ENCODE data around the gene GPC5.
"Not testable (repeated sequence)": the region's sequence is repeated elsewhere in the genome, so short reads cannot be mapped to it uniquely, and the experiment has no call there.

The GPC5 gene

DNA sequence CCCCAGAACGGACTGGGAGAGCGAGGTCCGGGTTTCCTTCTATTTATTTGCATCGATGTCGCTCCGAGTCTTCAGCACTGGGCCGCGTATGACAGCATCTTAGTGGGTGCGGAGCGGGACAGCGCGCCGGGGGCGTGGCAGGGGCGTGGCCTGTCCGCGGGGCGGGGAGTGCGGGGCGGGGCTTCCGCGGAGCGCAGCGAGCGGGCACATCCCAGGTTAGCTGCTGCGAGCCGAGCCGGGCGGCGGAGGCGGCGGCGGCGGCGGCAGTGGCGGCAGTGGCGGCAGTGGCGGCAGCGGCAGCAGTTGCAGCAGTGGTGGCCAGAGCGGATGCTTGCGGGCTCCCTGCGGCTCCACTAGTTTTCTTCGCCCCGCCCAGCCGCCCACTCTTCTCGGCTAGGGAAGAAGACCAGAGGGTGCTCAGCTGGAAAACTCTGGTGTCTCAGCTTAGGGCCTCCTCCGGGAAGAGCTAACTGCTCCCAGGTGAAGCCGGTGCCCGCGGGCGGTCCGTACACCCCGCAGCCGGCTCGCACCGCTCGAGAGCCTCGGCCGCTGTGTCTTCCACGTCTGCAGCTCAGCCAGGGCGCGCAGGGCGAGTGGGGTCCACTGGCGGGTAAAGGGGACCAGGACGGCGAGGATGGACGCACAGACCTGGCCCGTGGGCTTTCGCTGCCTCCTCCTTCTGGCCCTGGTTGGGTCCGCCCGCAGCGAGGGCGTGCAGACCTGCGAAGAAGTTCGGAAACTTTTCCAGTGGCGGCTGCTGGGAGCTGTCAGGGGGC lies at the start of gene GPC5:
Gene GPC5, plus strand, starts transcription at position 209 of the 776 bp plus-strand sequence.
- DNase-seq = no peak

DNA sequence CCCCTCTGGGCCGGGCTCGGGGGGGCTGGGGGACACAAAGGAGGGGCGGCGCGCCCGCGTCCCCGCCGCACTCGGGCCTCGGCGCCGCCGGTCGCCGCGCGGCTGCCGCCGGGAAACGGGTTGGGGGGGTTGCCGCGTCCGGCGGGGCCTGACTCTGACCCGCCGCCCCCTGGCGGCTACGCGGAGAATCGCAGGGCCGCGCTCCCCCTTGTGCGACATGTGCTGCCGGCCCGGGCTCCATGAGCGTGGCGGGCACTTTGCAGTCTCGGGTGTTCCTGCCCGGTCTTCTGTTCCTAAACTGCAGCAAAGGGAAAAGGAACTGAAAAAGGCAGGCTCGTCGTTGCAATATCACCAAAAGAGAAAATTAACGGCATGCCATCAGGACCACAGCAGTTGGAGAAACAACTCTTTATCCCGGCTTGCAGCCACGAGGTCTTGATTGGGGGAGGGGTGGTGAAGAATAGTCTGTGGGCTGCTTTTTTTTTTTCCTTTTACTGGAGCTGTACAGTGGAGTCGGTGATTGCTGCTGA lies 49.5 kb upstream of the GPC5 start:
- DNase-seq = peak; percentile 46

DNA sequence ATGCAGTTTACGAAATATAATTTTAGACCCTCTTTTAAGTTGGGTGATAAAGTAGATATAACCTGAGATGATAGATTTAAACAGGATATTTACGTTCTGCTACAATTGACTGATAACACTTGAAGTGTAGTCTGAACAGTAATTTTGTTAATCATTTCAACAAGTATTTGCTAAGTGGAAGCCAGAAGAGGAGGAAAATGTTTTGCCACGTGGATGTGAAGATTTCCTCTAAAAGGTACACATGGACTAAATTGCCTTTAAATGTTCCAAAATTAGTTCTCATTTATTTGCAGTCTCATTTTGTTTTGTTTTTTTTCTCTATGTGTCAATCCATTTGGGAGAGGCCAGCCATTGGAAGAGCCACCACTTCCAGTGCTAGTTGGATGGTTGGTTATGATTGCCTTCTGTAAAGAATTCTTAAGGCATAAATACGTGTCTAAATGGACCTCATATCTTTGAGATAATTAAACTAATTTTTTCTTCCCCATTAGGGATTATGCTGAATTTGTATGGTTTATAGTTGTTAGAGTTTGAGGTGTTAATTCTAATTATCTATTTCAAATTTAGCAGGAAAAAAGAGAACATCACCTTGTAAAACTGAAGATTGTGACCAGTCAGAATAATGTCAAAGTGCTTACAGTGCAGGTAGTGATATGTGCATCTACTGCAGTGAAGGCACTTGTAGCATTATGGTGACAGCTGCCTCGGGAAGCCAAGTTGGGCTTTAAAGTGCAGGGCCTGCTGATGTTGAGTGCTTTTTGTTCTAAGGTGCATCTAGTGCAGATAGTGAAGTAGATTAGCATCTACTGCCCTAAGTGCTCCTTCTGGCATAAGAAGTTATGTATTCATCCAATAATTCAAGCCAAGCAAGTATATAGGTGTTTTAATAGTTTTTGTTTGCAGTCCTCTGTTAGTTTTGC lies 48.2 kb upstream of the GPC5 start:
- no peak for DNase-seq

DNA sequence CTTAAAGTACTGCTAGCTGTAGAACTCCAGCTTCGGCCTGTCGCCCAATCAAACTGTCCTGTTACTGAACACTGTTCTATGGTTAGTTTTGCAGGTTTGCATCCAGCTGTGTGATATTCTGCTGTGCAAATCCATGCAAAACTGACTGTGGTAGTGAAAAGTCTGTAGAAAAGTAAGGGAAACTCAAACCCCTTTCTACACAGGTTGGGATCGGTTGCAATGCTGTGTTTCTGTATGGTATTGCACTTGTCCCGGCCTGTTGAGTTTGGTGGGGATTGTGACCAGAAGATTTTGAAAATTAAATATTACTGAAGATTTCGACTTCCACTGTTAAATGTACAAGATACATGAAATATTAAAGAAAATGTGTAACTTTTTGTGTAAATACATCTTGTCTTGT lies 47.3 kb upstream of the GPC5 start:
- no peak for DNase-seq

DNA sequence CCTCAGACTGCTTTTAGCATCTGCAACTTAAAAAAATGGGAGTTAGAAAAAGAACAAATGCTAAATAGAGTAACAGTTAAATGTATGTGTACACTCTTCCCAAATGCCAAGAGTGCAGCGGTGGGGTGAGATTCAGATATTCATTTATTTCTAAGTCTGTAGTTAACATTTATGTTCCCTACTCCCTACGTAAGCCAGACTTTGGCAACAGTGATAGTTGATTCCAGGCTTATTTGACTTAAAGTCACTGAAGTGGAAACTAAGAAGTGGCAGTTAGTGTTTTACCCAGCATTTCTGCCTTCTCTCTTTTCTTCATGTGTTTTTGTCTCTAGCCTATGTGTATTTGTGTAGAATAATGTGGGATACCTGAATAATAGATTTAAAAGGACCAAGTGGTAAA lies 46.4 kb upstream of the GPC5 start:
- no peak for DNase-seq

DNA sequence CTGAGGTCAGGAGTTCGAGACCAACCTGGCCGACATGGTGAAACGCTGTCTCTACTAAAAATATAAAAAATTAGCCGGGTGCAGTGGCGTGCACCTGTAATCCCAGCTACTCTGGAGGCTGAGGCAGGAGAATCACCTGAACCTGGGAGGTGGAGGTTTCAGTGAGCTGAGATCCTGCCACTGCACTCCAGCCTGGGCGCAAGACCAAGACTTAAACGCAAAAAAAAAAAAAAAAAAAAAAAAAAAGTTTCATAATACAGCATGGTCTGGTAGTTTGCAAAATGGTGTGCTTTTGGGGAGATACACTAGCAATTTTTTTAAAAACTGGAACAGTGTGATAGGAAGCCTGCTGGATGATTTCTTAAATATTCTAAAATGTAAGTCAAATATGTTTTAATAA lies 45.5 kb upstream of the GPC5 start:
- not testable (repeated sequence) for DNase-seq

DNA sequence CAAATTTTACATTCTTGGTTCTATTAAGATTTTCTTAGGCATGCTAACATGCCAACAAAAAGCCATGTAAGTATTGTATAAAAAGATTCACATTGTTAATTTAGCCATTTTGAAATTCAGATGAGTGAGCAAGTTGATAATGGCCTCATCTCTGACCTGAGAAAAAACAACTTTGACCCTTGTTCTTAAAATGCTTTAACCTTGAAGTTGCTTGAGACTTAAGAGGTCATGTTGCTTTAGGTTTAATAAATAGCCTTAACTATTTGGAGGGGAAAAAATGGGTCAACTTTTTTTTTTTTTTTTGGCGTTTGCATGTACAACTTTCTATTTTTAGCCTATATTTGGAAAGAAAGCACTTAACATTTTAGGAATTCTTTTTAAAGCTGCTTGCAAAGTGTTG lies 44.9 kb upstream of the GPC5 start:
- DNase-seq = no peak

DNA sequence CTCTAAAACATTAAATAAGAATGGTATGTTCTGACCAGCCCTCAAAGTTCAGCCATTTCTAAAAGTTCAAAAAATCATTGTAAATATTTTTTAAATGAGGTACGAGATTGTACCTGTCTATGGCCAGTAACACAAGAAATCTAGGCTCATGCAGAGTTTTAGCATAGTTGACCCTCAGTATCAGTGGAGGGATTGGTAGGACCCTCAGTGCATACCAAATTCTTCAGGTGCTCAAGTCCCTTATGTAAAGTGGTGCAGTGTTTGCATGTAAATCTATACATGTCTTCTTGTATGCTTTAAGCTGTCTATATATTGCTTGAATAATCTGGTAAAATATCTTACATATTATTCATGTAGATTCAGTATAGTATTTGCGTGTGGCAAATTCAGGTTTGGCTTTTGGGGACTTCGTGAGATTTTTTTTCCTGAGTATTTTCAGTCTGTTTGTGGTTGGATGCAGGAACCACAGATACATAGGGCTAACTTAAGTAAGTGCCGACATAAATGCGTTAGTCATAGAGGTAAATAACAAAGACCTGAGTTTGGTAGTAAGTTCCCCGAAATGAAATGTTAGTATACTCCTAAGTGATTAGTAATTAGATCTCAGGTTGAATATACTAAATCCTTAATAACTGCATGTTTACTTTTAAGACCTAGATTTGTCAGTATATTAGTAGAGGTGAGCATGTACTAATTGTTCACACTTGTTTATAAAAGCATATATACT lies 43.2 kb upstream of the GPC5 start:
- DNase-seq = no peak

DNA sequence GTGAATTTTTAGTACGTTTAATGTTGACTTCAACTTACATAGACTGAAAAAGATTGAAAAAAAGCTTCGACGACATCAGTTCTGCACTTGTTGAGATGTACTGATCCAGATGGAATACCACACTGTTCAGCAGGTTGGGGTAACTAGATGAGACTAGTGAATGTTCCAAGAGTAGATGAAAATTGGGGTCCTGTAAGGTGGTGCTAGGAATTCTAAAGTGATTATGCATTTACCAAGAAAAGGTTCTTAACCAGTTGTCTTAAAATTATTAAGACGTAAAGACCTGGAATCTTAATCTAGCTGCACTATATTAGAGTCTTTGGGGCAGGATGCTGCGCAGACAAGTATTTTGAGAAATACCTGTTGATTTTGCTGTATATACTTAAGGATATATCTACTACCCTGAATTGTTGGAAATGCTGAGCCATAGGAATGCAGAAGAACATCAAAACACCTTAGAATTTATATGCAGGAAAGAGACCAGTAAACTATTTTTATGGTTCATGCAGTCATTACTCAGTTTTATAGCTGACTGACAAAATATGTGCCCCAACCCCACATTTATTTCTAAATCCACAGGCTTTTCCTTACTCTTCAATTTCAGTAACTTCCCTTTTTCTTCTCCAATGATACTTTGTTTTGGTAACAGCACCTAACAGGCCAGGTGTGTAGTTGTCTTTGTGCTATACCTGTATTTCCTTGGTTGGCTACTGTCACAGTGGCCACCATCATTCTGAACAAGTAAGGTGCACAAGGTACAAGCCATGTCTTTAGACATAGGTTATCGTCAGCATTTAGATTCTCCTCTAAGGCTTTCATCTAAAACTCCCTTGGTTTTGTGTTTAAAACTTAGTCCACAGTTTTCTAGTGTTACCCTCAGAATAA lies 42.4 kb upstream of the GPC5 start:
- no peak for DNase-seq

DNA sequence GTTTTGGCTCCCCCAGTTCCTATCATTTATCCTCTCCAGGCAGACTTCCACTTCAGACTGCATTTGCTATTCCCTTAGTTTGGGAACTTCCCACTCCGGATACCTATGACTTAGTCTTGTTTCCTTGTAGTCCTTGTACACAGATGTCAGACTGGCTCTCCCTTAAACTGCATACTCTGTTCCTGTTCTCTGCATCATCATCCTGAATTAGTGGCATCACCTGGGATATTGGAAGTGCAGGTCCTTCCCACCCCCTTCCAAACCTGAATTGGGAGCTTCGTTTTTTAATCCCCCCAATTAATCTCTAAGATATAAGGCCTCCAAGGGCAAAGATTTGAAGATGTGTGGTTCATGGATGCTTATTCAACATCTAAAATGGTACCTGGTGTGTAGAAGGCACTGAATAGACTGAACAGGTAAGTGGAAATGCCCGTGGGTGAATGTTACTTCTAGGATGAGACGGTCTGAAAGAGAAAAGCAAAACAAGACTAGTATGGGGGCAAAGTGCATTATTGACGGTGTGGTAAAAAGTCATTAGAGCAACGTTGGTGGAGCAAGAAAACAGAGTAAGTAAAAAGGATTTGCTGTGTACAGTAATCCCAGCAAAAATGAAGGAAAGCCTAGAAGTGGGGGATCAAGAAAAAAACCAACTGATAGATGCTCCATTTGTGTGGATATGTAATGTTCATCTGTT lies 41.4 kb upstream of the GPC5 start:
- DNase-seq = no peak

DNA sequence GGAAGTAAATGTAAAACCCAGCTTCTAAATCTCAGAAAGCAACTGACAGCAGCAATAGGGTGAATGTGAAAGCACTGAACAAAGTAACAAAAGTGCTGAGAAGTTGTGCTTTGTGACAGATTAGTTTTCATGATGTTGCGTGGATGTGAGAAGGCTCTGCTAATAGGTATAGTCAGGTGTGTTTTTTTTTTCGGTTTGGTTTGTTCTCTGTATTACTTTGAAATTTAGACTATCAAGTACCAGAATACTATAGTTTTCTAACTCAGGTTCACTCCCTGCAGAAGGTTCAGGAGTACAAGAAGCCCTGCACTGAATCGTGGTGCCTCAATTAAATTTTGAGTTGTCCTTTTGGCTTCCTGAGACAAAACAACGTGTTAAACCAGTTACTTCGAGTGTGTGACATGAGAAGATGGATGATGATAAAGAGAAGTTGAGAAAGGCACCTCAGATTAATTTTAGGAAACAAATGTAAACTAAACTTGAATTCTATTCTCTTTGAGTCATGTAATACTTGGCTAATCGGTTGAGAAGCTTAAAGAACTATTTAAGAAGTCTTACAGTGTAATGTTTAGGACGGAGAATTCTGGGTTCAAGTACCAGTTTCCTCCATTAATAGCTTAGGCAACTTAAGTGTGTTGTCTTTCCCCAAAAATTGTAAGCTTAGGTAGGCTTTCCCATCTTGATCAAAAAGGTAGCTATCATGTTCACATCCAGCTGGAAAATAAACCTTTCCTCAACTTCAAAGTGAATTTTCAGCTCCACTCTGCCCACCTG lies 40.6 kb upstream of the GPC5 start:
- no peak for DNase-seq

DNA sequence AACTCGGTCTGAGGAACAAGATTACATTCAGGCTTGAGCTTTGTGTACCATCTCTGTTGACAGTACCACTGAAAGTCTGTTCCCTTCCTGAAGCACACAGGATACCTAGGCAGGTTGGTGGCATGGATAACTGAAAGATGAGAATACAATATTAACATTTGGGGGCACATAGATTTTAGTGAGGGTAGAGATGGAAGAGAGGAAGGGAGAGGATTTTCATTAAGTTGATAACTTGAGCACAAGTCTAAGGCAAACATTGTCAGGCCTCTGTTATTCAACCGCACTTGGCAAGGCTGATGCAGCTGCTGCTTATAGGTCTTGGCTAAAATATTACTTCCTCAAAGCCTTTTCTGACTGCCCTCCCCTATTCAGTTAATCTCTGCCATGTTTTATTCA lies 40.0 kb upstream of the GPC5 start:
- DNase-seq = no peak

DNA sequence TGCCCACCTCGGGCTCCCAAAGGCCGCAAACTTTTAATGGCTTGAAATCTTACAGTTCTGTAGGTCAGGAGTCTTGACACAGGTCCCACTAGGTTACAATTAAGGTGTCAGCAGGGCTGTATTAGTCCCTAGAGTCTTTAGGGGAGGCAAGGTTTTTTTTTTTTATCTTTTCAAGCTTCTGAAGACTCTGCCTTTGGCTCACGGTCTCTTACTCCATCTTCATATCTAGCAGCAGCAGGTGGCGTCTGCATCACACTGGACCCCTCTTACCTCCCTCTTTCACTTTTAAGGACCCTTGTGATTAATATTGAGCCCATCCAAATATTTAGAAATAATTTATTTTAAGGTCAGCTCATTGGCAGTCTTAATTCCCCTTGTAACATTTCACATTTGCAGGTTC lies 39.3 kb upstream of the GPC5 start:
- no peak for DNase-seq

DNA sequence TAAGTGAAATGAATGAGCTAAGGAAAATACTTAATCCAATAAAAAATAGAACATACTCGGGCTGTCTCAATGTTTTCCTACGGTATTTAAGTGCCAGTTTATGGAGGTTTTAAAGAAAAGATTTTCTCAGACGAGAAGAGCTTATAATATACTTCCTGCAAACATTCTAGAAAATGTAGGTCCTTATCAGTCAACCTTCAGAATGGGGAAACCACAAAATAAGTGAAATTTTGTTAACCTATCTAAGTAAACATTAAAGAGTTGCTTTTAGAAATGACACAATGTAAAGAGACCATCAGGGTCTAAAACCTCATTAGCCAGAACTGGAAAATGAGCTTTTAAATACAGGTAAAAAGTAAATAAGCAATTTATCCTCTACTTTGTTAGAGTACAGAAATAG lies 38.8 kb upstream of the GPC5 start:
- DNase-seq = no peak

DNA sequence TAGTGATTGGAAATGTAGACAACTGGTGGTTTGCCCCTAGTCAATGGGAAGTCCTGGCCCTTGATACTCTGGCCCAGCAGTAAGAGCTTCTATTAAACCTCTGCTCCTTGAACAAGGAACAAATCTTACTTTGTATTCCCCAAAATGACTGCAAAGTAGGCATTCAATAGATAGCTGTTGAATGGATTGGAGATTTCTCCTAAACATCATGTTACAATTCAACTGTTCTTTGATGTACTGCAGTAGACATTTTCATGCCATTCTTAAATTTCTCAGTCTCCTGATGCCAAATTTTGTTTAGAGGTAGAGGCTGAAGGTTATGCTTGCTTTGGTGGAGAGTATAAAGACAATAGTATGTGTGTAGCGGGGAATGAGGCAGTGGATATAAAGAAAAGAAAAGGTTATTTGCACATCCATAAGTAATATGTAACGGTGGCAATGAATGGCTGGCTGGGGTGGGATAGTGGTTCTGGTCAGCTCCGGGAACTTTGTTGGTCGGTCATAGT lies 38.1 kb upstream of the GPC5 start:
- no peak for DNase-seq

DNA sequence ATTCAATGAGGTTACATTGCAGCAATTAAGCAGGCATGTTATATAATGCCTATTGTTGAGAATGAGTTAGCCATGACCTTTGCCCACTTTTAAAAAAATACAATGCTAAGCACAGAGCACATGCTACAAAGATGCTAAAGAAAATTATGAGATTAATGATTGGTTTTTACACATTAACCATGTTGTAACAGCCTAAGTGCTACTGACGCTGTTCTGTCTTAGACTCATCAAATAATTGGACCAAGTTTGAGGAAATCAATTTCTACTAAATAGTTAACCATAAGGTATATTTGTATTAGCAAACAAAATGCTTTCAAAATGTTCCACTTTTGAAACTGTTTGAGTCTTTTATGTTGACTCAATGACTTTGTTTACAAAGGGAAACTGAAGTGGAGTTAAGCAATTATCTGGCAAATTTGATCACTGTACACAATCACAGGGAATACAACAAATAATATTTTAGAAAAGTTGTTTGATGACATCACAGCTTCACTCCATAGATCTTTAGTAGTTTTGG lies 36.6 kb upstream of the GPC5 start:
- no peak for DNase-seq

DNA sequence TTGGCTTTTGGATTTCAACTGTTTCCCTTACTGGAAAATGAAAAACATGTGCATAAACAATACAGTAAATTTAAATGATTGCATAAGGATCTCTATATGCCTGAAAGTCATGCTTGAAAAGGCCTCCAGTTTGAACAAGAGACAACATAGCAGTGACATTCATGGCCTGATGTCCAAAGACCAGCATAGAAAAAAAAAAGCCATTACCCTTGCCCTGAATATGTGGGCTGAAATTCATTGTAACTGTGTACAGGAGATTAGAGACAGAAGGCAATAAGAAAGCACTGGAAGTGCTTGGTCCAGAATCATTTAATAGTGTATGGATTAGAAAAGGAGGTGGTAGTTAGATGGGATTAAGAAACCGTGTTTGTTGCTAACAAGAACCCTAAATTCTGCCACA lies 35.5 kb upstream of the GPC5 start:
- no peak for DNase-seq

DNA sequence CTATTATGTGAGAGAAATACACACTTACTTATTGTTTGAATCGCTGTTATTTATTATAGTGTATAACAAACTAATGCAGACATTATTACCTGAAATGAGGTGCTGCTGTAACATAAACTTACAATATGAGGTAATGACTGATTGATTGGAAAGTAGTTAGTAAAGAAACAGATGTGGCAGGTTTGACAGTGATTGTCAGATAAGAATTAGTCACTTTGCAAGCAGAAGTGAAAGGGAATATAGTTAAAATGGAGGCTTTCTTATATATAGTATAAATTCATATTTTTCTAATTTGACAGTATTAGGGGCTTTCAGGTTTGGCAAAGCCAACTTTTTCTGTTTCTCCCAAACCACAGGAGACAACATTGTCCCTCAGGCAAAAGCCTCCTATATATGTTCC lies 30.3 kb upstream of the GPC5 start:
- DNase-seq = no peak

DNA sequence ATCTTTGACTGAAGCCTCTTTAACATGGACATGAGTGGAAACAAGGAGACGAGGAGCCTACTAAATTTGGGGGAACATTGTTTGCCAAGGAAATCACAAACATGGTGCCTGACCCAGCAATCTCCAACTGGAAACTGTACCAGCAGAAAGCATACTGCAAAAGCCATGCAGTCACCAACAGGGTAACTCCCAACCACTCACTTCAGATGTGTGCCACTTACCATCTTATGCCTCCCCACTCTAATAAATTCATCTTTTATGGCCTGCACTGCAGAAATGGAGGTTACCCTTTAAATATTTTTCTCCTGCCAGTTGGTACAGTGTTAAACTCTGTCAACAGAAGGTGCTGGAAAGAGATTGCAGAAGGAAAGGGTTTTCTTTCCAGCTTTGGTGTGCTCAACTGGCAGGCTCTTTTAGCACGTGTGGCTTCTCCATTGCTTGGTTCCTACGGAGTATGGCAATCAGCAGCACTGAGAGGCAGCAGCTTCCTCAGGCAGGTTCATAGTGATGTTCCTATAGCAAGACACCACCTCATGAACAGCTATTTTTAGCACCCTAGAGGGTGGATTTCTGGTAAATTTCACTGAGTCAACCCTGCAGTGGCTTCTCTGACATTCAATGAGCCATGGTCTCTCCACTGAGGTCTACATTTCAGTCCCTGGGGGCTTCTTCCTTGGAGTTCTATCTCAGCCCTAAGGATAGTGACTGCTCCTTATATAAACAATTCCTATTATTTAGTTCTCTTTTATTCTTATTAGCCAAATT lies 29.6 kb upstream of the GPC5 start:
- no peak for DNase-seq

DNA sequence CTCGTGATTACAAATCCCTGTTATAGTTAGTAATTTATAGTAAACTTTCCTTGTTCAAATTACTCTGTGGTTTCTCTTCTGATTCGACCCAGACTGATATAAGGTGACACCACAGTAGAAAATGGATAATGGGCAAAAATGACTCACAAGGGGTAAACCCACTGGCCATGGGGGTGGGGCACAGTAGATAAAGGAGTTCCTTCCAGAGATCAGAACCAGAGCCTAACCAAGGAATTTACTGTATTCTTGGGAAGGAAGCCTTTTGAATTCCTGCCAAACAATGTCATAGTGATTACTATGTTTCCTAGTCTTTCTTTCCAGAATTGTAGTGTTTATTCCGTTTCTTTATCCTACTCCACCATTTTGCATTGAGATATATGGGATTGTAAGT lies 29.0 kb upstream of the GPC5 start:
- DNase-seq = no peak
